Stimulated activated CD4-positive, alpha-beta T cell treated with anti-CD3 and anti-CD28 coated beads, Interleukin-1b, Interleukin-23, amount 100 ng/mL, for 24 hours (primary cell): ENCODE data around the gene DGKQ.
A peak's percentile ranks its signal among the peaks of the same experiment; 100 is the strongest.

Experiments
- DNase-seq, 4 experiments: peaks; one replicate each; pipeline ENCODE4 v3.0.0-alpha.2; 2020; ENCODE audit warnings: low read depth in 4 of 4, low spot score in 1 of 4

Gene DGKQ

DNA sequence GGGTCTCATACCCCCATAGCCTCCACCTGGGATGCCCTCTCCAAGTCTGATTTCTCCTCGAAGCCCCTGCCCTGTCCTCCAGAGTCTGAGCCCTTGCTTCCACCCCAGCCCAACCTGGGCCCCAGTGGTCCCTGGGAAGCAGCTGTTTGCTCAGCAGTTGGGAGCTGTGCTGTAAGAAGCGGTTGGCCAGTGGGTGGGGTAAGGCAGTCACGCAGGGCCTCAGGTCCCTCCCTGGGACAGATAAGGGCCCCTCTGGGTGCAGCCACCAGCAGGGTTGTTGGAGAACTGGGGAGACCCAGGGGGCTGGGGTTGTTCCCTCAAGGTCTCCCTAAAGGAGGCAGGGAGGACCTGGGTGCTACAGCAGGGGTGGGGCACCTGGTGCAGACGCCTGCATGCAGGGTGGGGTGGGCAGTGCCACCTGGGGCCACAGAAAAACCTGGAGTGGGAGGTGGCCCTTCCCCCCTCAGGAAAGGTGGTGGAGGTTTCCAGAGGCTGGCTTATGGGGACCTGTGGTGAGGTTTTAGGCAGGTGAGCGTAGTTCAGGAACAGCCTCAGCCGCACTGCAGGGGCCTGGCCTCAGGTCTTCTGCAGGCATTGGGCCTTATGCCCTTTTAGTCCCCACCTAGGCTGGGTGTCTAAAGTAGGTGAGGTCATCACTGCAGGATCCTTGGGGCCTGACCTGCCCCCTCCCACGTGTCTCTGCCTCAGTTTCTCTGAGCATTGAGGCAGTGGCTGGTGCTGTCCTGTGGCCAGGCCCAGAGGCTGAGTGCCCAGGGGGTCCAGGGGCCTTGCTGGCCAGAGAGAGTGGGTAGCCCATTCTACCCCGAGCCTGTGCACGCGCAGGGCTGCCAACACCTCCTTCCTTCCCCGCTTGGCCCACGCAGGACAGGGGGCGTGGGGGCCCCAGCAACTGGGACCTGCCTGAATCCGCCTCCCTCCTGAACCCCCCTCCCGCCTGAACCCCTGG, 22.9 kb upstream of the DGKQ start:
- DNase-seq = no peak

- DNase-seq = no peak
Observed at GRCh38 chr4:995311-996026, 22.1 kb upstream of the DGKQ start.

DNA sequence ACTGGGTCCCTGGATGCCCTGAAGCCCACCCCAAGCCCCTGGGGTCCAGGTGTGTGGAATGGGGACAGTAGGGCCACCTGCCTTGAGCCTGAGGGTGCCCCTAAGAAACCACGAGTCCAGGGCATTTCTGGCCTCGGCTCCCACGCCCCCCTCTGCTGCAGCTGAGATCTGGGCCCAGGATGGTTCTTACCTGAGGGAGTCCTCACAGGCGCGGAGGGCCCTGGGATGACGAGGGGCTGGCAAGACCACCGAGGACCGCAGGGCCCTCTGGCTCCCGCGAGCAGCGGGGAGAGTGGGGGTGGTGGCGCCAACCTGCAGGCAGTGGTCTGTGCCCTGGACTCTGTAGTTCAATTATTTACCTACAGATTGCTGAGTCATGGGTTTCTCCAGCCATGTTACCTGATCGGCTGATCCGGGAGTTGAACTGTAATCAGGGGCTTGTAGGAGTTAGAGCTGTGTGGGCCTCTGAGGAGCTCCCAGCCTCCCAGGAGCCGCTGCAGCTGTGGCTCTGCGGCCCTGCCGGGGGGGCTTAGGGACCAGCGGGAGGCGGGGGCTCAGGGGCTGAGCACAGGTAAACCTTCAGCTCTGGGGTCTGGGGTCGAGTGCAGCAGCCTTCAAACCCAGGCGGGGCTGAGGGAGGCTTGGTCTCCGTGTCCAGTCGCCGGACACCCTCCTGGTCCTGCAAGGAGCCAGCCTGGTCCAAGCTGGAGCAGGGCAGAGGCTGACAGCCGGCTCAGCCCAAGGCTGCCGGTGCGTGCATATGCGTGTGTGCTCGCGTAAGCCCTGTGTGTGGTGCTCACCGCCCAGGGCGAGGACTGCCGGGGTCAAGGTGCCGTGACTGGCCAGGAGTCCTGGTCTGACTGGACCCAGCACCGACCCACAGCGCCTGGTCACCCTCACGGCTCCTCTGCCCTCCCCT, 20.0 kb upstream of the DGKQ start, which contains the start of gene SLC26A1:
Gene SLC26A1 (minus strand): TSS at position 294 of the 919 bp plus-strand sequence. CDS start 1,701 bp downstream, outside the sequence.
- DNase-seq = no peak

DNA sequence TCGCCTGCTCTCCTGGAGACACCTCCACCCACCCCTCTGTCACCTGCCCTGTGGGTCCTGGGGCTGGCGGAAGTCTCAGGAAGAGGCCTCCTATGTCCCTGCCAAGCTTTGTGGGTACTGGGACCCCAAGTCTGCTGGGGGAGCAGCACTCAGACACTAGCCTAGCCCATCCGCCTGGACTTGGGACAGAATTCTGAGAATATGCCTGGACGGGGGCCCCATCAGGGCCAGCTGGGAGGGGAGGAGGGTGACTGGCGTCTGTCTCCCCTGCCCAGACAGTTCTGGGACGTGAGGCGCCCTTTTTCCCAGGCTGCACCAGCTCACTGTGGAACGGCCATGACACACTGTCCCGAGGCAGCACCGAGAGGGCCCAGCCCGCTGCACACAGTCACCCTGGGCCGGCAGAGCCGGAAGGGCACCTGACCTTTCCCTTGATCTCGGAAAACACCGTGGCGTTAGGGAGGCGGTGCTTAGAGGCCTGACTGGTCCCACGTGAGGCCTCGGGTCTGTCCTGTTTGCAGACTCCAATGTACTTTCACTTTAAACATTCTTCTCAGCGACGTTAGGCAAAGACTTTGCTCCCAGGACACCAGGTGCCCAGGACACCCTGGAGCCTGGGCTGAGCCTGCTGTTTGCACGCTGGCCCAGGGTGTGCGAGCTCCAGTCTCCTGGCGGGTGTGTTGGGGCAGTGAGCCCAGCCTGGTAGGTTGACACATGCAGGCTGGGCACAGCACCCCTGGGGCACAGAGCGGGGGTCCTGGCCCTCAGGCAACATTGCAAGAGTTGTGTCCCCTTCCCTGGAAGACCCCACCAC, 19.1 kb upstream of the DGKQ start:
- no peak for DNase-seq

DNA sequence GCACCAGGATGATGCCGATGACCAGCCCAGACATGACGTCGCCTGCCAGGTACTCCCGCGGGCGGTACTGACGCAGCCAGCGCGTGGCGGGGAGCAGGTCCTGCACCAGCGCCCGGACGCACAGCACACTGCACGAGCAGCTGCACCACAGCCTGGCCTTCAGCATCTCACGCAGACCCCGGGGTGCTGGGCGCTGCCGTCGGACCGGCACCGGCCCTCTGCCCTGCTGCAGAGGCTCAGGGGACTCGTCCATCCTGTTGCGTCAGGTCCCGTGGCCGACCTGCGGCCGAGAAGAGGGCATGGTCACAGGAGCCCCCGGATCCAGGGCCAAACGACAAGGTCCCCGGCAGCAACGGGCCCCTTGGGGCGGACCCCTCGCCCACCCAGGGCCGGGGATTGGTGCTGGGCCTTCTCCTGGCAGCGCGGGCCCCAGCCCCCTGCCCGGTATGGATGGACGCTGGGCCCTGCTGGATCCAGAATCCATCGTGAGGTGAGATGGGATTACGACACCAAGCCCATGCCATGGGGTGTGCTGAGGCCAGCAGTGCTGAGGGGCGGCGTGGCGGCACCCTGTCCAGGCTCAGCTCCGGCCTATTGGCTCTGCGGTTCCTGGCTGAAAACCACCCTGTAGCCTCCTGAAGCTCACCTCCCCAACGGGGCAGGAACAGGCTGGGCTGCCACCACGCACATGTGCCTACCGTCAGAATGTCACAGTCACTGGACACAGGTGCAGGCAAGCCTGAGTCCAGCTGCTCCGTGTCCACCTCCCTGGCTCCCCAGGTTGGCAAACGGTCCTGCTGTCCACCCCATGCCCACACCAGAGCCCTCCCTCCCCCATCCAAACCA, 18.3 kb upstream of the DGKQ start:
- DNase-seq = no peak

- DNase-seq = no peak
Observed at GRCh38 chr4:990746-991367, 17.5 kb upstream of the DGKQ start.

GRCh38 chr4:989722-990471, 16.5 kb upstream of the DGKQ start:
- DNase-seq = no peak

DNA sequence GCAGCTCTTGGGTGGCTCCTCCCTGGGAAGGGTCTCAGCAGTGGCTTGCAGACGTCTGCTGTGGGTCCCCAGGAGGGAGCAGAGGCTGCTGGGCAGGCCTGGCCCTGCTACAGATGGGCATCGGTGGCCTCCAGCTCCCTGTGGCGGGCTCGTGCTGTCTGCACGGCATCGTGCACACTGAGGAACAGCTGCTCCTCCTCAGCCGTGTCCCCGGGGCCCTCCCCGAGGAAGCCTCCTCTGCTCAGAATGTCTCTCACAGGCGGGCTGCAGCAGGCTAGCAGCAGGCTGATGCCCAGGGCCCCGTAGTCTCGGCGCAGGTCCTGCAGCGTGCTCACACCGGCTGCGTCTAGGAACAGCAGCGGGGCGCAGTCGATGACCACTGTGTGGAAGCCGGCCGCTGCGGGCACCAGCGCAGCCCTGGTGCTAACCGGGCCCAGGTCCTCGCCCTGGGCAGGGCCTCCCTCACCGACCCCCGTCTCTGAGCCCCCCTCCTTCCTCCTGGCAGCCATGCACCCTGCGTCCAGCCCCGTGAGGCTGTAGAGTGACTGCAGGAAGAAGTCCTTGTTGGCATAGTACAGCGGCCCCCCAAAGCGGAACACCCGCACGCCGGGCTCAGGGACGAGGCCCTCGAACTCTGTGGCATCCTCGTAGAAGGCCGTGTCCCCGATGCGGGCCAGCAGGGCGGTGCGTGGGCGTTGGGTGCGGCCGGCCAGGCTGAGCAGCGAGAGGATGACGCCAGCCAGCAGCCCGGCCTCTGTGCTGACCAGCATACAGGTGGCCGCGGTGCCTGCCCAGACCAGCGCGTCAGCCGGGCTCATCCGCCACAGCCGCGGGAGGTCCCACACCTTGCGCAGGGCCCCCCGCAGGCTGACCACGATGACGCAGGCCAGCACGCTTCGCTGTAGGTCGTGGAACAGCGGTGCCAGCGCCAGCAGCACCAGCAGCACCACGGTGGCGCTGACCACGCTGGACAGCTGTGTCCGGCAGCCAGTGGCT, 15.7 kb upstream of the DGKQ start:
- no peak for DNase-seq

GRCh38 chr4:987624-988513, 14.5 kb upstream of the DGKQ start:
- no peak for DNase-seq

DNA sequence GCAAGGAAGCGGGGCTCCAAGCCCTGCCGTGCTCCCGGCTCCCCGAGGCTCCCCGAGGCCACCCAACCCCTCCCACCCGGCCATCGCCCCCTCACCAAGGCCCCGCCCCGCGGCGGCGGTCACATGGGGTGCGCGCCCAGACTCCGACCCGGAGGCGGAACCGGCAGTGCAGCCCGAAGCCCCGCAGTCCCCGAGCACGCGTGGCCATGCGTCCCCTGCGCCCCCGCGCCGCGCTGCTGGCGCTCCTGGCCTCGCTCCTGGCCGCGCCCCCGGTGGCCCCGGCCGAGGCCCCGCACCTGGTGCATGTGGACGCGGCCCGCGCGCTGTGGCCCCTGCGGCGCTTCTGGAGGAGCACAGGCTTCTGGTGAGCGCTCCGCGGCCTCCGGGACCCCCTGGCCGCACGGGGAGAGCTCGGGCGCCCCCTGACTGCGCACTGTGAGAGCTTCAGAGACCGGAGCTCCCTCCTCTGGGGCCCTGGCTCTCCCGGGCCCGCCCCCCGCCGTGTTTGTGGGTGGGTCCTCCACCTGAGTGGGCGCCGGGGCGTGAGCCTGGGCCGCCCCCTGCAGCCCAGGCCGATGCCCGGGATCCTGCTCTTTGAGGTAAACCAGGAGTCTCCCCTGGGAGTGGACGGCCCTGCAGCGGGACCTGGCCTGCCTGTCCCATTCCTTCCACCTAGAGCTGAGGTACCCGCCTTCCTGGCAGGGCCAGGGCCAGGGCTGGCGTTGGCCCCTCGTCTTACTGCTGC, 13.7 kb upstream of the DGKQ start, which contains the start of gene IDUA:
Gene IDUA (plus strand): TSS at position 166 of the 745 bp plus-strand sequence. CDS start 41 bp downstream, at position 207.
- peak; percentile 64 to 82 (median 75) for DNase-seq

GRCh38 chr4:986428-986878, 13.1 kb upstream of the DGKQ start:
- no peak for DNase-seq

DNA sequence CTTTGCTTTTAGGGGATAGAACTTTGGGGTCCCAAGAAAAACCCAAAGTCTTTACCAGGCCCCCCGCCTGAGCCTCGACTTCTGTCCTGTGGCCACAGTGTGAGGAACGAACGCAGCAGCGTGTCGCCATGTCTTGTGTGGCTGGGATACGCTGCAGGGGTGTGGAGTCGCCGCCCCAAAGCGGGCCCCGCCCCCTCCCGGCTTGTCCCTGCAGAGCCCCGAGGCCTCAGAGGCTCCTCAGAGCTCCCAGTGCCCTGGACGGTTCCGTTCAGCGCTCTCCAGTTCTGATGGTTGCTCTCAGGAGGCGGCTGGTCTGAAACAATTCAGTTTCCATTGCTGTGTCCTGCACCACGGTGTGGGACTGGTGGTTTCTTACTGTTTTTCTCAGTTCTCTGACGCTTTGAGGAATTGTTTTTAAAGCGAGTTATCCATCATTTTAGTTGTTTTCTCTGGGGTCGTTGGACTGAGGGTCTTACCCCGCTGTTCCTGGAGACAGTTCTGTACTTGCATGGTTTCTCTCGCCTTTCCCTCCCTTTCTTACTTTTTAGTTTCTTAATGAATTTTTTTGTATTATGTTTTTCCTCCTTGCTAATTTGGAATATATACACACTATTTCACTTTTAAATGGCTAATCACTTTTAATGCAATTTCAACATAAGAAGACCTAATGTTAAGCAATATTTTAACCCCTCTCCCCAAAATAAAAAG, 11.9 kb upstream of the DGKQ start:
- DNase-seq = peak; percentile 42 to 73 (median 64)

DNA sequence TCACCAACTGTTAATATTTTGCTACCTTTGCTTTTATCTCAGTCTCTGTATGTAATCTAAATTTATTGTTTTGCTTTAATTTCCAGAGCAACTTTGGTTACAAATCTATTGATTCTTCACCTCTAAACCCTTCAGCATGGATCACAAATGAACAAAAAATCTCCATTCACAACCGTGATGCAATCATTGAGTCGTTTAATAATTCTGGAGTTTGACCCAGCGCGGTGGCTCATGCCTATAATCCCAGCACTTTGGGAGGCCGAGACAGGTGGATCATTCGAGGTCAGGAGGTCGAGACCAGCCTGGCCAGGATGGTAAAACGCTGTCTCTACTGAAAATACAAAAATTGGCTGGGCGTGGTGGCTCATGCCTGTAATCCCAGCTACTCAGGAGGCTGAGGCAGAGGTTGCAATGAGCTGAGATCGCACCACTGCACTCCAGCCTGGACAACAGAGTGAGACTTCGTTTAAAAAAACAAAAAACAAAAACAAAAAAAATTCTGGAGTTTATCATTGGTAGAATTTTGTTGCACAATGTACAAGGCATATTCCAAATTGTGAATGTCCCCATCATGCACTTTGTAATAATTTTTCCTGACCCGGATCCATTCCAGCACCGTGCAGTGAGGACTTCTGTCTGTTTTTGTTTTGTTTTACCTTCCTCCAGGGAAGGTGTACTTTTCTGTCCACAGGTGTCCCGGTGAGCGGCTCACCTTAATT, 11.1 kb upstream of the DGKQ start:
- DNase-seq = no peak

- DNase-seq = no peak
Observed at GRCh38 chr4:982814-983213, 9.4 kb upstream of the DGKQ start.
